ENCODE data around the gene DCC. TPM values are rescaled to one million over a fixed set of nuclear protein-coding genes. Genes with fewer than 3 reads are reported as not detected.

The DCC gene
- total RNA-seq, 1 donor from 2014 or later: not detected

GRCh38 chr18:53241161-53241560 is 901.2 kb downstream of the DCC start:
- TF ChIP-seq CTCF (conservative IDR thresholded peaks at IDR 0.05; ENCODE audit: low read depth, low read length): no peak
- DNase-seq (ENCODE audit: low read depth): no peak
- no peak overlapping the region for H3K4me3 ChIP-seq (ENCODE audit: low read depth, low read length)

- DNase-seq (ENCODE audit: low read depth): no peak
- H3K4me3 ChIP-seq (ENCODE audit: low read depth, low read length): no peak overlapping the region
- no peak for TF ChIP-seq CTCF (conservative IDR thresholded peaks at IDR 0.05; ENCODE audit: low read depth, low read length)
Observed at GRCh38 chr18:53253789-53254188, 913.8 kb downstream of the DCC start.

- TF ChIP-seq CTCF (conservative IDR thresholded peaks at IDR 0.05; ENCODE audit: low read depth, low read length): no peak
- no peak for DNase-seq (ENCODE audit: low read depth)
- no peak overlapping the region for H3K4me3 ChIP-seq (ENCODE audit: low read depth, low read length)
Observed at GRCh38 chr18:53254265-53254664, 914.3 kb downstream of the DCC start.

GRCh38 chr18:53261241-53261640 is 921.2 kb downstream of the DCC start:
- no peak for DNase-seq (ENCODE audit: low read depth)
- no peak for TF ChIP-seq CTCF (conservative IDR thresholded peaks at IDR 0.05; ENCODE audit: low read depth, low read length)
- no peak overlapping the region for H3K4me3 ChIP-seq (ENCODE audit: low read depth, low read length)

GRCh38 chr18:53266850-53267249 is 926.9 kb downstream of the DCC start:
- DNase-seq (ENCODE audit: low read depth): no peak
- TF ChIP-seq CTCF (conservative IDR thresholded peaks at IDR 0.05; ENCODE audit: low read depth, low read length): no peak

GRCh38 chr18:53268455-53268854 is 928.5 kb downstream of the DCC start:
- no peak for DNase-seq (ENCODE audit: low read depth)
- no peak overlapping the region for H3K4me3 ChIP-seq (ENCODE audit: low read depth, low read length)
- TF ChIP-seq CTCF (conservative IDR thresholded peaks at IDR 0.05; ENCODE audit: low read depth, low read length): no peak

More at GRCh38 chr18:53266850-53267249, 926.9 kb downstream of the DCC start:
- no peak overlapping the region for H3K4me3 ChIP-seq (ENCODE audit: low read depth, low read length)

GRCh38 chr18:53281406-53281805 is 941.4 kb downstream of the DCC start:
- no peak for DNase-seq (ENCODE audit: low read depth)
- no peak overlapping the region for H3K4me3 ChIP-seq (ENCODE audit: low read depth, low read length)
- TF ChIP-seq CTCF (conservative IDR thresholded peaks at IDR 0.05; ENCODE audit: low read depth, low read length): no peak

All from epithelial cell of proximal tubule (primary cell).